ENCODE measurements around the gene PSMB5.

GRCh38 chr14:23034498-23035302 is at the start of gene PSMB5:
- TF ChIP-seq EP300 (IDR thresholded peaks at IDR 0.05): no peak
- TF ChIP-seq, protein P1, sequence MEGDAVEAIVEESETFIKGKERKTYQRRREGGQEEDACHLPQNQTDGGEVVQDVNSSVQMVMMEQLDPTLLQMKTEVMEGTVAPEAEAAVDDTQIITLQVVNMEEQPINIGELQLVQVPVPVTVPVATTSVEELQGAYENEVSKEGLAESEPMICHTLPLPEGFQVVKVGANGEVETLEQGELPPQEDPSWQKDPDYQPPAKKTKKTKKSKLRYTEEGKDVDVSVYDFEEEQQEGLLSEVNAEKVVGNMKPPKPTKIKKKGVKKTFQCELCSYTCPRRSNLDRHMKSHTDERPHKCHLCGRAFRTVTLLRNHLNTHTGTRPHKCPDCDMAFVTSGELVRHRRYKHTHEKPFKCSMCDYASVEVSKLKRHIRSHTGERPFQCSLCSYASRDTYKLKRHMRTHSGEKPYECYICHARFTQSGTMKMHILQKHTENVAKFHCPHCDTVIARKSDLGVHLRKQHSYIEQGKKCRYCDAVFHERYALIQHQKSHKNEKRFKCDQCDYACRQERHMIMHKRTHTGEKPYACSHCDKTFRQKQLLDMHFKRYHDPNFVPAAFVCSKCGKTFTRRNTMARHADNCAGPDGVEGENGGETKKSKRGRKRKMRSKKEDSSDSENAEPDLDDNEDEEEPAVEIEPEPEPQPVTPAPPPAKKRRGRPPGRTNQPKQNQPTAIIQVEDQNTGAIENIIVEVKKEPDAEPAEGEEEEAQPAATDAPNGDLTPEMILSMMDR (IDR thresholded peaks at IDR 0.05): no peak
